Ishikawa (cell line): ENCODE results near the gene CFAP77.

Source experiments
- CEBPB ChIP-seq: IDR thresholded peaks from 2 replicates; pipeline ENCODE4 v1.6.1; 2012
- CREB1 ChIP-seq: IDR thresholded peaks from 2 replicates; pipeline ENCODE4 v1.6.1; 2012; ENCODE audit warnings: low read depth
- EGR1 ChIP-seq: IDR thresholded peaks from 2 replicates; pipeline ENCODE4 v1.6.1; 2012
- EP300 ChIP-seq: IDR thresholded peaks from 2 replicates; pipeline ENCODE4 v1.6.1; 2012; ENCODE audit warnings: borderline replicate concordance
- FOXM1 ChIP-seq: IDR thresholded peaks from 2 replicates; pipeline ENCODE4 v1.6.1; 2012; ENCODE audit warnings: low read depth, borderline replicate concordance
- NFIC ChIP-seq: IDR thresholded peaks from 2 replicates; pipeline ENCODE4 v1.6.1; 2012
- RAD21 ChIP-seq: IDR thresholded peaks from 2 replicates; pipeline ENCODE4 v1.6.1; 2012; ENCODE audit warnings: low read depth
- REST ChIP-seq: IDR thresholded peaks from 2 replicates; pipeline ENCODE4 v1.6.1; 2012; ENCODE audit warnings: low read depth, mild to moderate bottlenecking
- TAF1 ChIP-seq: IDR thresholded peaks from 2 replicates; pipeline ENCODE4 v1.6.1; 2012; ENCODE audit warnings: low read depth, mild to moderate bottlenecking
- TCF12 ChIP-seq: IDR thresholded peaks from 2 replicates; pipeline ENCODE4 v1.6.1; 2012; ENCODE audit warnings: low read depth
- TEAD4 ChIP-seq: IDR thresholded peaks from 2 replicates; pipeline ENCODE4 v1.6.1; 2012
- YY1 ChIP-seq: IDR thresholded peaks from 2 replicates; pipeline ENCODE4 v1.6.1; 2012; ENCODE audit warnings: low read depth
- ZBTB7A ChIP-seq: IDR thresholded peaks from 2 replicates; pipeline ENCODE4 v1.6.1; 2012; ENCODE audit warnings: low read depth
- TF ChIP-seq, protein P1 (sequence below): IDR thresholded peaks from 2 replicates; pipeline ENCODE4 v1.6.1; 2012
- TF ChIP-seq, protein P2 (sequence below): IDR thresholded peaks from 2 replicates; pipeline ENCODE4 v1.6.1; 2012

The CFAP77 gene

GRCh38 chr9:132461971-132462370 is 52.0 kb downstream of the CFAP77 start:
- no peak for TF ChIP-seq YY1
- no peak for TF ChIP-seq TCF12
- TF ChIP-seq FOXM1 = no peak
- no peak for TF ChIP-seq CREB1
- TF ChIP-seq RAD21 = no peak
- no peak for TF ChIP-seq TAF1
- TF ChIP-seq, protein P1, sequence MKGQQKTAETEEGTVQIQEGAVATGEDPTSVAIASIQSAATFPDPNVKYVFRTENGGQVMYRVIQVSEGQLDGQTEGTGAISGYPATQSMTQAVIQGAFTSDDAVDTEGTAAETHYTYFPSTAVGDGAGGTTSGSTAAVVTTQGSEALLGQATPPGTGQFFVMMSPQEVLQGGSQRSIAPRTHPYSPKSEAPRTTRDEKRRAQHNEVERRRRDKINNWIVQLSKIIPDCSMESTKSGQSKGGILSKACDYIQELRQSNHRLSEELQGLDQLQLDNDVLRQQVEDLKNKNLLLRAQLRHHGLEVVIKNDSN = no peak
- no peak for TF ChIP-seq EGR1
- no peak for TF ChIP-seq ZBTB7A
- TF ChIP-seq CEBPB = no peak
- no peak for TF ChIP-seq REST
- TF ChIP-seq TEAD4 = no peak
- TF ChIP-seq EP300 = no peak
- no peak for TF ChIP-seq NFIC
- TF ChIP-seq, protein P2, sequence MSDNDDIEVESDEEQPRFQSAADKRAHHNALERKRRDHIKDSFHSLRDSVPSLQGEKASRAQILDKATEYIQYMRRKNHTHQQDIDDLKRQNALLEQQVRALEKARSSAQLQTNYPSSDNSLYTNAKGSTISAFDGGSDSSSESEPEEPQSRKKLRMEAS = no peak

DNA sequence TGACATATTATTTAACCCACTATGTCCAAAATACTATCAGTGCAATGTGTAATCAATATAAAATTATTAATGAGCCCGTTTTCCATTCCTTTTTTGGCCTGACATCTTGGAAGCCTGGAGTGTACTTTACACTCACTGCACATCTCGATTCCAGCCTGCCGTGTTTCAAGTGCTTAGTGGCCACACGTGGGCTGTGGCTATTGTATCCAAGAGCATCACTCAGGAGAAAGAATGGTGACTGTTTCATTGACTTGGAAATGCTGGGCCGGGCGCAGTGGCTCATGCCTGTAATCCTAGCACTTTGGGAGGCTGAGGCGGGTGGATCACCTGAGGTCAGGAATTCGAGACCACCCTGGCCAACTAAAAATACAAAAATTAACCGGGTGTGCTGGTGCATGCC is 54.5 kb downstream of the CFAP77 start:
- no peak for TF ChIP-seq TCF12
- no peak for TF ChIP-seq CREB1
- no peak for TF ChIP-seq FOXM1
- TF ChIP-seq ZBTB7A = no peak
- TF ChIP-seq RAD21 = no peak
- TF ChIP-seq YY1 = no peak
- TF ChIP-seq, protein P1 = no peak
- no peak for TF ChIP-seq REST
- no peak for TF ChIP-seq EP300
- TF ChIP-seq, protein P2 = no peak
- no peak for TF ChIP-seq TAF1
- no peak for TF ChIP-seq NFIC
- TF ChIP-seq CEBPB = no peak

- TF ChIP-seq EGR1 = no peak
- TF ChIP-seq CREB1 = no peak
- TF ChIP-seq NFIC = no peak
- no peak for TF ChIP-seq FOXM1
- TF ChIP-seq, protein P2 = no peak
- TF ChIP-seq, protein P1 = no peak
- TF ChIP-seq RAD21 = no peak
- no peak for TF ChIP-seq EP300
- TF ChIP-seq REST = no peak
Observed at GRCh38 chr9:132465131-132465635, 55.2 kb downstream of the CFAP77 start.

DNA sequence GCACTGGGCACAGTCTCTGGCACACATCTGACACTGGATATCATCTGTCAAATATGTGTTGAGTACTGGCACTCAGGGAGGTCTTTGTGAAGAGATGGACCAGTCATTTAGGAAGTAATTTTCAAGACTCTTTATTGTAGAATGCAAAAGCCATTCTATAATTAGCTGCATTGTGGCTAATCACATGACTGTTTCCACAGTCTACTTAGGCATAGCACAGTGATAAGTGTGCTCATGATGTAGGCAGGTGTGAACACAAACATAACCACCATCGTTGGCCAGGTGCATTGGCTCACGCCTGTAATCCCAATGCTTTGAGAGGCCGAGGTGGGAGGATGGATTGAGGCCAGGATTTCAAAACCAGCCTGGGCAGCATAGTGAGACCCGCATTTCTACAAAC is 62.2 kb downstream of the CFAP77 start:
- TF ChIP-seq CEBPB (no peak), CREB1 (no peak), ZBTB7A (no peak), YY1 (no peak), FOXM1 (no peak), NFIC (no peak), RAD21 (no peak), TAF1 (no peak), EGR1 (no peak), TCF12 (no peak), REST (no peak), EP300 (no peak), TEAD4 (no peak)
- TF ChIP-seq, protein P2 = no peak
- TF ChIP-seq, protein P1 = no peak
